ENCODE data around the gene TRIM43.
"Not testable (repeated sequence)": the region's sequence is repeated elsewhere in the genome, so short reads cannot be mapped to it uniquely, and the experiment has no call there.

Gene TRIM43

DNA sequence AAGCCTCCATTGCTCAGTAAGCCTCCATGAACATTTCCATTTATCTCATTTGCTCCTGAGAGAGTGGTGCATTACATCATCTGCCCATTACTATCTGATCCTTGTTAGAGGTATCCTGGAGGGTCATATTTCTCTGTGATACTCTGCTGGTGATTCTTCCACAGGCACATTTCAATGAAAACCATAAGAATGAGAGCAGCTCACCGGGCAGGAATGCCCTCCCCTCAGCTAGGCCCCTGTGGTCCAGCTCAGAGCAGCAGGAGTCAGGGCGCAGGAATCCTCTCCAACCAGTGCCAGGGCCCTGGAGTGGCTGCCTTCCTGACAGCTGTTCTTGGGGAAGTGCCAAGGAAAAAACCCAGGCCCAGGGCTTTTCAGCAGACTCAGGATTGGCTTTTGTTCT, 50.0 kb downstream of the TRIM43 start:
- not testable (repeated sequence) for DNase-seq (ENCODE audit: low spot score)

DNA sequence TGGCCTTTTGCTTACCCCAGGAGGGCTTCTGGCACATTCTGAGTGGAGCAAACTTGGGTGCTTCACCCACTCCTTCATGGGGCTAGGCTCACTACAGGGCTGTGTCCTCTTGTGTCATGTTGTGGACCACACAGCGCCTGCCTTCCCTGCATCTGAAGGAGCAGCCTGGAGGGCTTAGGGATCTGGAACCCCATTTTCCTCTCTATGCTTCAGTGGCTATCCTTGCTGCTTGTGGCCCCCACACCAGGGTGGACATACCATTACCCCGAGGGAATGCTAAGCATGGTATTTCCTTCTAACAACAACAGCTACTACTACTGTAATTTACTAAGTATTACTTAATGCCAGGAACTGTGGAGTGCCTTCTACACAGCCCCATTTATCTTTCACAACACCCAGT, 50.6 kb downstream of the TRIM43 start:
- DNase-seq (ENCODE audit: low spot score): not testable (repeated sequence)

DNA sequence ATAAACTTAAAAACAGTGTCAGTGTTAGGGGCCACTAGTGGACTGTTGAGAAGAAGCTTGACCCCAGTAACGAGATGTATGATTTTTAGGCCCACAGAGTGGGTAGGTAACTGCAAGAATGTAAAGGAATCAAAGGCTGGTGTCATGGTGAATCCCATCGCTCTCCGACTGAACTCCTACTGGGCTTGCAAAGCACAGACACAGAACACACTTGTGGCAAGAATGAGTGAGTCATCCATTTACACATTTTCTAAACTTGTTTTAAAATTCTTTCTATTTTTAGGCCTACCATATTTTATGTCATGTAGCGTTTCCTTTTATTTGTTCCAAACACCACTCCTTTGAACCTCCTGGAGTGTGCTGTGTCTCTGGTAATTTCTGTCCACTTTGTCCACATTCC, 51.1 kb downstream of the TRIM43 start:
- DNase-seq (ENCODE audit: low spot score): not testable (repeated sequence)

DNA sequence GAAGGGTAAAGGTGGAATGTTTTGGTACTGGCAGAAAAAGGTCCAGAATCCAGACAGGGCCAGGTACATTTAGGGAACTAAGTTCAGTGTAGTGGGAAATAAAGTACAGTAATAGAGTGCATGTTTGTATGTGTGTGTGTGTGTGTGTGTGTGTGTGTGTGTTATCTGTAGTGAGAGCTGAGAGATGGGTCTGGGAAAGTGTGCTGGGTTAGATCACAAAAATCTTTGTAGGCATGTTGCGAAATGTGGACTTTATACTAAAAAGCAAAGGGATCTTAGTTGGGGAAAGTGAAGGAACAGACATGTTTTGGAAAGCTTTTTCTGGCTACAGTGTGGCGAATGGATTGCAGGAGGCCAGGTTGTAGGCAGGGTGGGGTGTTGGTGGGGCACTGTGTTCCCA, 53.5 kb downstream of the TRIM43 start:
- DNase-seq (ENCODE audit: low spot score): not testable (repeated sequence)

DNA sequence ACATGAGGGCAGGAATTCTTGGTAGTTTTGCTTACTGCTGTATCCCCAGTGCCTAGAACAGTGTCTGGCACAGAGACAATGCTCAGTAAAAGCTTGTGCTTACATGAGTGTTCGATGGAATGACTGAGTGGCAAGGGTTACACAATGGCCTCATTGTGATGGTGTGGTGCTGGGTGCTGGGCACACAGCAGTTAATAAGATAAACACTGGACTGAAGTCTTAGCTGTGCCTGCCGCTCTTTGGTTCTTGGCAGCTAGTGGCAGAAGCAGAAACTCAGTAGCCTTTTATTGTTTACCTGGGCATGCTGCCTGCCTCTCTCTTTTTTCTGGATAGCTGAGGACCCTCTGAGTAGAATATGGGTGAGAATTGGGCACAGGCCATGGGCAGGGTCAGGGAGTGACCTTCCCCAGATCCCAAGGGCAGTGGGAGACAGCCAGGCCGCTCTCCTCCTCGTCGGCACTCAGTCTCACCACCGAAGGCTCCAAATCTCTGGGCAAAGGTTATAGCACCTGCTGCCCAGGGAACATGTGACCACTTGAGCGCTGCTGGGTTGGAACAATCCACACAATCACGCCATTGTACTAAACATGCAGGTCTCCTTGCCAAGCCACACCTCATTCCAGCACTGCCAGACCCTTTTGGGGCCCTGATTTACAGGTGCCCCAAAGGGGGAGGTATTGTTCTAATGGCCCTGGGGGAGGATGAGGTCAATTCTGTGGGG, 54.6 kb downstream of the TRIM43 start:
- DNase-seq (ENCODE audit: low spot score): not testable (repeated sequence)

DNA sequence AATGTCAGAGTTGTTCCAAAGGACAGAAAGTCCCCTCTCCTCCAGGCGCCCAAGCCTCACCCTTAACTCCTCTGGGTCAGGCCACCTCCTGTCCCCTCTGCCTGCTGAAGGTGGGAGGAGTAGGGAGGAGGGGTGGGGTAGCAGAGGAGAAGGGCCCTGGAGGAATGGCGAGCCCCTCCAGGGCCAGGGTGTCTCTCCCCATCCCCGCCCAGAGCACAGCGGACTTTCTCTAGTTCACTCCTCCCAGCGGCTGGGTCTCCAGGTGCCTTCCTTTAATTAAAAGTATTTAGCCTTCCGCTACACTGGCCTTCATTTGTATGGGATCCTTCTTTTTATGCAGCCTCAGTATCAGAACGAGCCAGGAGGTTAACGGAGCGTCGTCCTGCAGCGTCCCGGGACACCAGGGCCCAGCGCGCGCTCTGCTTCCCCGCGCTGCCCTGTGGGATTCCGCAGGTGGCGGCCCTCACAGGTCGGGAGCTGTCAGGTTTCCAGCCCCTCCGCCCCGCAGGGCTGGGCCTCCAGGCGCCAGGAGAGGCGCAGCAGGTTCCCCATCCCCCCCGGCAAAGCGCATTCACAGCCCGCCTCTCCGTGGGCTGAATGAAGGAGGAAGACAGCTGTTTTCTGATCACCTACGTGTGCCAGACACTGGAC, 57.2 kb downstream of the TRIM43 start:
- DNase-seq (ENCODE audit: low spot score): not testable (repeated sequence)

All from AG08396 (cell line).